ENCODE results near the gene EZR.

EZR gene

DNA sequence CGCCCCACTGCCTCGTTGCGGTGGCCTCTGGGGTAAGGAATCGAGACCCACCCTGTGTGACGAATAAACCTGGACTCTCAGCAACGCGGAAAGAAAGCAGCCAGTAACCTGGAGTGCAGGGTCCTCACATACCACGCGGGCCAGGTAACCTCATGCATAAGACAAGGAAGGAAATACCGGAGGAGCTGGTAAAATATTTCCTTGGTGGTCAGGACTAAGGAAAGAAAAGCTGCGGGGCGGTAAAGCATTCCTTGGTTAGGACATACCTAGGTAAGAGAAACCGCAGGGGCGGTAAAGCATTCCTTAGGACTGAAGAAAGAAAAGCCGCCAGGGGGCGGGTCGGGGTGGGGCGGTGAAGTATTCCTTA, 88.6 kb downstream of the EZR start:
- no peak for DNase-seq (ENCODE audit: low read depth in 2 of 2)

GRCh38 chr6:158729906-158730540, 89.1 kb downstream of the EZR start:
- no peak for DNase-seq (ENCODE audit: low read depth in 2 of 2)

- no peak for DNase-seq (ENCODE audit: low read depth in 2 of 2)
Observed at GRCh38 chr6:158725704-158726103, 93.5 kb downstream of the EZR start.

DNA sequence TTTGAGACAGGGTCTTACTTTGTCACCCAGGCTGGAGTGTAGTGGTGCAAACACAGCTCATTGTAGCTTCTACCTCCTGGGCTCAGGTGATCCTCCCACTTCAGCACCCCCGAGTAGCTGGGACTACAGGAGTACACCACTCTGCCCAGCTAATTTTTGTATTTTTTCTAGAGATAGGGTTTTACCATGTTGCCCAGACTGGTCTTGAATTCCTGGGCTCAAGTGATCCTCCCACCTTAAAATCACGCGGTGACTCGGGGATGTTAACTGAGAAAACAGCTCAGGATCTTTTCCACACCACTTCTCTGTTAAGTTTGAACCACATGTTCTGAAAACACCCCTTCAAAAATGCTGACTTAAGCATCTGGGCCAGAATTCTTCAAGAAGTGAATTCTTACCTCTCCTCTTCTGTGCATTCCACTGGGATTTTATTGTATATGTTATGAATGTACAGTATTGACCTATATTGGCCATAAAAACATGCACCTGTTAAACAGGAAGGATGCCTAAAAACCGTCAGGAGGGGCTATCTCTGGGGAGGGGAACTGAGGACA, 96.9 kb downstream of the EZR start:
- no peak for DNase-seq (ENCODE audit: low read depth in 2 of 2)

DNA sequence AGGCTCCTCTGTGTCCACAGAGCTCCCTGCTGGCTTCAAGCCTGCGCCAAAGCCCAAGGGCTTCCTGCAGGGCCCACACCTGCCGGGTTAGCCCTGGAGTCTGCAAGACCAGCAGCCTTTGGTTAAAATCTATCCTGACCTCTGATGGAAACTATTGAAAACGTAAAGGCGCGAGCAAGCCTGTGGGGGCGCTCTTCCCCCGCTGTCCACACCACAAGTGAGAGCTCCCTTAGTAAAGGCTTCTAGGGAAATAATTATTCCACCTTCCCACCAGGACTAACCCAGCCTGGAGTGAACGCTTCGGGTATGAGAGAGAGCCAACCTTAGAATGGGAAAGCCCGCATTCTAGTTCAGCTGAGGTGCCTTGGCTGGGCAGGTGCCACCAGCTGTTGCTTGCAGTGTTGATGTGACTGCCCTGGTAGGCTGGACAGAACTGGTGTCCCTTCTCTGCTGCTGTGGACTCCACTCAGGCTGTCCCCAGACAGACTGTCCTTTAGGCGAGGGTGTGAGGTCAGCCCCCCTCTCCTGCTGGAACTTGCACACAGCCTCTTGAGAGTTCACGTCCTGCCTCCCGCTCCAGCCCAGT, 100.6 kb downstream of the EZR start:
- DNase-seq (ENCODE audit: low read depth in 2 of 2) = no peak

GRCh38 chr6:158717341-158718330, 101.5 kb downstream of the EZR start:
- DNase-seq (ENCODE audit: low read depth in 2 of 2) = no peak

Data from stimulated activated CD4-positive, alpha-beta T cell treated with anti-CD3 and anti-CD28 coated beads, Interleukin-4, amount 100 ng/mL, for 48 hours (primary cell).